ENCODE measurements around the gene NFYA. TPM values are rescaled to one million over a fixed set of nuclear protein-coding genes. Genes with fewer than 3 reads are reported as not detected.
A peak's percentile ranks its signal among the peaks of the same experiment; 100 is the strongest.

NFYA gene
- total and polyA plus RNA-seq, 2 of the 13 experiments (the other 11 are each of a cell fraction or from before 2014, with no cell fraction given): 16.0 to 22.9 TPM

- no peak for TF ChIP-seq ZNF550 (CRISPR knock-in tag; IDR thresholded peaks at IDR 0.05; ENCODE audit: borderline replicate concordance)
- peak; percentile 94 for TF ChIP-seq ZNF230 (CRISPR knock-in tag; IDR thresholded peaks at IDR 0.05)
- 0 out of 2 replicates have a peak, but pooled peaks have one; percentile 40 for TF ChIP-seq RBAK (CRISPR knock-in tag; IDR thresholded peaks at IDR 0.05)
- no peak for TF ChIP-seq ZNF234 (CRISPR knock-in tag; conservative IDR thresholded peaks at IDR 0.05)
- 0 out of 2 replicates have a peak, but pooled peaks have one; percentile 69 for TF ChIP-seq KLF6 (CRISPR knock-in tag; IDR thresholded peaks at IDR 0.05)
- TF ChIP-seq ZFP90 (CRISPR knock-in tag; IDR thresholded peaks at IDR 0.05; ENCODE audit: borderline replicate concordance): peak; percentile 93
- TF ChIP-seq ZNF782 (CRISPR knock-in tag; IDR thresholded peaks at IDR 0.05; ENCODE audit: borderline replicate concordance): peak; percentile 18; the same call in 1 of the 2 replicates
- peak; percentile 82; the same call in 1 of the 2 replicates for TF ChIP-seq ZSCAN20 (CRISPR knock-in tag; IDR thresholded peaks at IDR 0.05; ENCODE audit: borderline replicate concordance)
- TF ChIP-seq RCOR2 (CRISPR knock-in tag; IDR thresholded peaks at IDR 0.05): 0 out of 2 replicates have a peak, but pooled peaks have one; percentile 26
- TF ChIP-seq PITX1 (CRISPR knock-in tag; IDR thresholded peaks at IDR 0.05): peak; percentile 81
- peak; percentile 29 for TF ChIP-seq MED8 (CRISPR knock-in tag; IDR thresholded peaks at IDR 0.05; ENCODE audit: insufficient replicate concordance)
- peak; percentile 92 for TF ChIP-seq ZFP37 (CRISPR knock-in tag; IDR thresholded peaks at IDR 0.05; ENCODE audit: borderline replicate concordance)
- peak; percentile 78 for TF ChIP-seq ZNF556 (CRISPR knock-in tag; IDR thresholded peaks at IDR 0.05; ENCODE audit: borderline replicate concordance)
- TF ChIP-seq ATF2 (CRISPR knock-in tag; IDR thresholded peaks at IDR 0.05): peak; percentile 41; the same call in 1 of the 2 replicates
- peak; percentile 42; the same call in 1 of the 2 replicates for TF ChIP-seq ZNF292 (CRISPR knock-in tag; IDR thresholded peaks at IDR 0.05; ENCODE audit: borderline replicate concordance, low read depth)
- TF ChIP-seq STAG1 (CRISPR knock-in tag; IDR thresholded peaks at IDR 0.05): no peak
- peak in 1 of 2 experiments; percentile 50; a peak in 1 of 4 replicates for TF ChIP-seq EP300 (IDR thresholded peaks at IDR 0.05; ENCODE audit: low read depth in 2 of 2, low read length in 2 of 2)
- TF ChIP-seq EP300 (CRISPR knock-in tag; IDR thresholded peaks at IDR 0.05; ENCODE audit: borderline replicate concordance): no peak
- TF ChIP-seq ZNF253 (CRISPR knock-in tag; IDR thresholded peaks at IDR 0.05; ENCODE audit: borderline replicate concordance): no peak
- TF ChIP-seq ZNF850 (CRISPR knock-in tag; conservative IDR thresholded peaks at IDR 0.05): no peak
- TF ChIP-seq ZNF781 (CRISPR knock-in tag; IDR thresholded peaks at IDR 0.05; ENCODE audit: borderline replicate concordance, not compliant biosample characterization): peak; percentile 62
- peak; percentile 84 for TF ChIP-seq SAP130 (CRISPR knock-in tag; IDR thresholded peaks at IDR 0.05; ENCODE audit: low read depth)
- TF ChIP-seq ZNF558 (CRISPR knock-in tag; IDR thresholded peaks at IDR 0.05; ENCODE audit: borderline replicate concordance): no peak
- 0 out of 2 replicates have a peak, but pooled peaks have one; percentile 63 for TF ChIP-seq ZNF83 (CRISPR knock-in tag; IDR thresholded peaks at IDR 0.05; ENCODE audit: borderline replicate concordance)
- TF ChIP-seq AKAP8 (CRISPR knock-in tag; IDR thresholded peaks at IDR 0.05): 0 out of 2 replicates have a peak, but pooled peaks have one; percentile 55
These were observed 595 bp upstream of the NFYA start, which contains the start of gene OARD1 (continued) for GRCh38 chr6:41071923-41072835.
